Prostate gland (tissue), 2 donors: ENCODE measurements around the gene FAR2. TPM values are rescaled to one million over a fixed set of nuclear protein-coding genes. Genes with fewer than 3 reads are reported as not detected.

Experiments used
- DNase-seq: peaks from one replicate; pipeline ENCODE4 v3.0.0-alpha.2; 2019; ENCODE audit warnings: low spot score
- H3K27ac ChIP-seq, 2 donors: fragments of 200-600 bp; sonication (generic); 2 replicates each; pipeline ENCODE4 v1.5.1; 2017 to 2019
- H3K27me3 ChIP-seq: fragments of 200-600 bp; sonication (generic); replicated peaks from 2 replicates; pipeline ENCODE4 v1.5.1; 2019; ENCODE audit not compliant: insufficient read depth
- H3K36me3 ChIP-seq, 2 donors: fragments of 200-600 bp; sonication (generic); 1 replicate in 1 of 2; 2 replicates in 1 of 2; pipeline versions ENCODE4 v1.5.1 to v1.8.1; 2017 to 2019
- H3K4me1 ChIP-seq: fragments of 200-600 bp; sonication (generic); replicated peaks from 2 replicates; pipeline ENCODE4 v1.5.1; 2019
- H3K4me3 ChIP-seq, 2 donors: fragments of 200-600 bp; sonication (generic); 2 replicates each; pipeline ENCODE4 v1.5.1; 2017 to 2019
- H3K9me3 ChIP-seq: fragments of 200-600 bp; sonication (generic); 2 replicates; pipeline ENCODE4 v1.5.1; 2017
- POLR2A ChIP-seq: fragments of 450-650 bp; IDR thresholded peaks from one replicate; pipeline ENCODE4 v1.6.1; 2016; ENCODE audit warnings: antibody characterized with exemption, mild to moderate bottlenecking
- POLR2AphosphoS5 ChIP-seq: sonication (generic); formaldehyde crosslinking; IDR thresholded peaks from one replicate; pipeline ENCODE4 v1.6.1; 2017; ENCODE audit warnings: antibody characterized with exemption
- WGBS: methylation state at CpG from one replicate; pipeline ENCODE4 v1.1.5; 2018; 5-methylcytosine and 5-hydroxymethylcytosine counted together
- intact Hi-C: fragments of 100-400 bp; cut with DNase I; formaldehyde crosslinking; loops from one replicate; pipeline ENCODE4 v1.14.2; 2022
- total RNA-seq, 2 donors: library from RNA; depleted of rRNA; stranded (reverse); fragments of >200 nt; gene quantifications; one replicate each; pipeline ENCODE4 v1.1.0, GENCODE V29; 2016
- TF ChIP-seq, protein P1 (sequence below), 4 experiments: fragments of 200-600 bp in 2 of 4; fragments of 450-650 bp in 2 of 4; sonication (generic) in 2 of 4; IDR thresholded peaks; 1 replicate in 3 of 4; 2 replicates in 1 of 4; pipeline ENCODE4 v1.5.1; 2016 to 2019; ENCODE audit warnings: antibody characterized with exemption in 4 of 4, mild to moderate bottlenecking in 2 of 4, moderate library complexity in 2 of 4

Gene FAR2
- total RNA-seq, 2 donors from 2014 or later: 3.1 to 7.2 TPM

DNA sequence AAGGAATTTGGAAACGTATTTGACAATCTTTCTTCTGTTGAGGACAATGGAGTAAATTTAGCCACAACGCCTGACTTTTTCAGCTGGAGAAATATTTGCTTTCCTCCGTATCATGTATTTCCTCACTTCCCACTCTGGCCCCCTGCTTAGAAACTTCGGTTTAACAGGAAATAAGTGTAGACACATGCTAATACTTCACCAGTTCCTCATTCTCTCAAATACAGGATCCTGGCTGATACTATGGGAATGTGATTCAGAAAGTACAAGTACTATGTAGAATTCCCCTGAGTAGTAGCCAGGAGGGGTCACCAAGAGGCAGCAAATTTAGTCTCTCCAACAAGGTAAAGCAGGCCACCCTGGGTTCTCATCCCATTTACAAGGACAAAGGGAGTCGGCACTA lies 58.0 kb downstream of the FAR2 start:
- Histone ChIP-seq H3K36me3 (no peaks in the 10 kb centered on the region), H3K27me3 (no peaks in the 10 kb centered on the region), H3K27ac (no peak overlapping the region), H3K9me3 (no peaks in the 10 kb centered on the region), H3K4me1 (no peaks in the 10 kb centered on the region), H3K4me3 (no peak overlapping the region)
- TF ChIP-seq, protein P1, sequence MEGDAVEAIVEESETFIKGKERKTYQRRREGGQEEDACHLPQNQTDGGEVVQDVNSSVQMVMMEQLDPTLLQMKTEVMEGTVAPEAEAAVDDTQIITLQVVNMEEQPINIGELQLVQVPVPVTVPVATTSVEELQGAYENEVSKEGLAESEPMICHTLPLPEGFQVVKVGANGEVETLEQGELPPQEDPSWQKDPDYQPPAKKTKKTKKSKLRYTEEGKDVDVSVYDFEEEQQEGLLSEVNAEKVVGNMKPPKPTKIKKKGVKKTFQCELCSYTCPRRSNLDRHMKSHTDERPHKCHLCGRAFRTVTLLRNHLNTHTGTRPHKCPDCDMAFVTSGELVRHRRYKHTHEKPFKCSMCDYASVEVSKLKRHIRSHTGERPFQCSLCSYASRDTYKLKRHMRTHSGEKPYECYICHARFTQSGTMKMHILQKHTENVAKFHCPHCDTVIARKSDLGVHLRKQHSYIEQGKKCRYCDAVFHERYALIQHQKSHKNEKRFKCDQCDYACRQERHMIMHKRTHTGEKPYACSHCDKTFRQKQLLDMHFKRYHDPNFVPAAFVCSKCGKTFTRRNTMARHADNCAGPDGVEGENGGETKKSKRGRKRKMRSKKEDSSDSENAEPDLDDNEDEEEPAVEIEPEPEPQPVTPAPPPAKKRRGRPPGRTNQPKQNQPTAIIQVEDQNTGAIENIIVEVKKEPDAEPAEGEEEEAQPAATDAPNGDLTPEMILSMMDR (IDR thresholded peaks at IDR 0.05): no peak
- no peak for TF ChIP-seq POLR2AphosphoS5
- TF ChIP-seq POLR2A: no peak
- intact Hi-C loops: no loop called here
- WGBS: 58% methylated on average over 5 of the region's 5 CpGs
- no peak for DNase-seq

DNA sequence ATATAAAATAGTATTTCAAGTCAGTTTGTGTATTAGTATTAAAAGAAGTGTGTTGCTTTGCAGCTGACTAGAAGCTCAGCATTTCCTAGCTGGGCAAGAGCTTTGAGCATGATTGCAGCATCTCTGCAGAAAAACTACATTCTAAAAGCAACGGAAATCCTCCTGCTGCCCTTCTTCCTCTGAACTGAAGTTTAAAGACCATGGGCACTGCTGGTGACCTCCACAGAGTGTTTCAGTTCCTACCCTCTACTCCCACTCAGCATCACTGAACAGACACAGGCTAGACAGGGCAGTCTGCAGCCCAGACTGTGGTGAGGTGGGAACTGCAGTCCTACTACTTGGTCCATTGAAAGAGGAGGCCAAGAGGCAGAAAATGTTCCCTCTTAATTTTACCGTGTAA lies 59.0 kb downstream of the FAR2 start:
- Histone ChIP-seq H3K4me1 (no peaks in the 10 kb centered on the region), H3K27ac (no peak overlapping the region), H3K4me3 (no peak overlapping the region), H3K27me3 (no peaks in the 10 kb centered on the region), H3K36me3 (no peaks in the 10 kb centered on the region), H3K9me3 (no peaks in the 10 kb centered on the region)
- 88% methylated on average over 2 of the region's 2 CpGs for WGBS
- TF ChIP-seq POLR2A (no peak), POLR2AphosphoS5 (no peak)
- TF ChIP-seq, protein P1 (IDR thresholded peaks at IDR 0.05): no peak
- intact Hi-C loops: no loop called here
- no peak for DNase-seq

DNA sequence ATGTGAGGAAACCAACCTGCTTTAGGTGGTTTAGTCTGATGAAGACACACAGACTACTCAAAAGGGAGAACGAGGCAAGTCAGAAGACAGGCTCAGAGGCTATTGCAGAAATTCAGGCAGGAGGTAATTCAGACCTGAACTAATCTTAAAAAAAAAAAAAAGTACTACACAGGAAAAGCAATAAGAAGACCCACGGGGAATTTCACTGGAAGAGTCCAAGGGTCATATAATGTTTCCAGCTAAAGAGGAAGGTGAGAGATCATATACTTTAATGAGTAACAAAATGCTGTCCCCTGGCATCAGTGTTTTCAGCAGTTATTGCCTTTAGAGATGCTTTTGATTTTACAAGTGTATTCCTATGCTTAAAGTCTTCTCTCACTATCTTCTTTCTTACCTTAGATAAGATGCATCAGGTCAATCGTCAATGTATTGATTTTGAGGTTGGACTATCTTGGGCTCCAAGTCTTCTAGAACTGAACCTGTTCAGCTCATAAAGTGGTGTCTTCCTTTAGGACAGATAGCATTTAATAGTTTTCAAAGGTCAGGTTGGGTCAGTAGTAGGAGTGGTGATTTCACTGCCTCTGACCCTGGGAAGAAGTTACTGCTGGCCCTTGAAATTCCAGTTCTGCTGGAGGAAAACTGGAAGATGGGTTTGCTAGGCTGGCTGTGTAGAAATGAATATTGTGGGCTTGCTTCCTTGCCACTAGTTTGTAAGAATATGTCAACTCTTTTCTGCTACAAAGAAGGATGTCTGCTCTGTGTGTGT lies 60.0 kb downstream of the FAR2 start:
- no peaks in the 10 kb centered on the region for H3K27me3 ChIP-seq
- no peaks in the 10 kb centered on the region for H3K4me1 ChIP-seq
- H3K36me3 ChIP-seq: no peaks in the 10 kb centered on the region
- no peak overlapping the region for H3K4me3 ChIP-seq
- intact Hi-C loops: no loop called here
- no peaks in the 10 kb centered on the region for H3K9me3 ChIP-seq
- WGBS: 54% methylated on average over 3 of the region's 3 CpGs
- H3K27ac ChIP-seq: no peak overlapping the region
- DNase-seq: no peak
- TF ChIP-seq POLR2AphosphoS5: no peak
- no peak for TF ChIP-seq POLR2A
- TF ChIP-seq, protein P1 (IDR thresholded peaks at IDR 0.05): no peak

DNA sequence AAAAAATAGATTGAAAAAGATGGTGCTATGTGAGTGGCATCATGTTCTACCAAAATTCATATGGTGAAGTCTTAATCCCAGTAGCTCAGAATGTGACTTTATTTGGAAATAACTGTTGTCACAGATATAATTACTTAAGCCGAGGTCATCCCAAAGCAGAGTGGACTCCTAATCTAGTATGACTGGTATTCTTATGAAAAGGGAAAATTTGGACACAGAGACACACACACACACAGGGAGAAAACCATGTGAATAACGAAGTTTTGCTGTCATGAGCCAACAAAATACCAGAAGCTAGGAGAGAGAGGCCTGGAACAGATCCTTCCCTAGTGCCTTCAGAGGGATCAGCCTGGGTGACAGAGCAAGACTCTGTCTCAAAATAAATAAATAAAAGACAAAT lies 62.6 kb downstream of the FAR2 start:
- Histone ChIP-seq H3K4me1 (no peaks in the 10 kb centered on the region), H3K27ac (no peak overlapping the region), H3K27me3 (no peaks in the 10 kb centered on the region), H3K9me3 (no peaks in the 10 kb centered on the region), H3K4me3 (no peak overlapping the region), H3K36me3 (no peaks in the 10 kb centered on the region)
- 75% methylated on average over 2 of the region's 2 CpGs for WGBS
- intact Hi-C loops: no loop called here
- TF ChIP-seq POLR2AphosphoS5 (no peak), POLR2A (no peak)
- TF ChIP-seq, protein P1 (IDR thresholded peaks at IDR 0.05): no peak
- no peak for DNase-seq
